Kidney epithelial cell (primary cell): ENCODE measurements around the gene VPS13D. TPM values are rescaled to one million over a fixed set of nuclear protein-coding genes. Genes with fewer than 3 reads are reported as not detected.

Experiments used
- DNase-seq: peaks from one replicate; pipeline ENCODE4 v3.0.0-alpha.2; 2010; ENCODE audit warnings: low read depth
- H3K27me3 ChIP-seq: 2 replicates; pipeline ENCODE4 v1.6.0; 2011; ENCODE audit warnings: low read length; ENCODE audit not compliant: control insufficient read depth, insufficient read depth
- H3K36me3 ChIP-seq: 2 replicates; pipeline ENCODE4 v1.5.1; 2011; ENCODE audit warnings: low read length; ENCODE audit not compliant: control insufficient read depth, insufficient read depth
- H3K4me3 ChIP-seq: 2 replicates; pipeline ENCODE4 v1.5.1; 2011; ENCODE audit warnings: low read depth, mild to moderate bottlenecking, control low read depth, low read length
- CTCF ChIP-seq: IDR thresholded peaks from 2 replicates; pipeline ENCODE4 v1.5.1; 2011; ENCODE audit warnings: mild to moderate bottlenecking, moderate library complexity, low read length, control low read depth, inconsistent platforms; ENCODE audit not compliant: insufficient read depth, poor library complexity, severe bottlenecking
- total RNA-seq: library from RNA; depleted of rRNA; stranded (reverse); fragments of >200 nt; gene quantifications from 2 replicates; pipeline ENCODE4 v1.2.3, GENCODE V29; 2015

The VPS13D gene
- total RNA-seq, 1 donor from 2014 or later: 22.2 TPM

GRCh38 chr1:12464598-12465056, 234.8 kb downstream of the VPS13D start:
- TF ChIP-seq CTCF: no peak
- H3K36me3 ChIP-seq: no peaks in the 10 kb centered on the region
- DNase-seq: no peak

GRCh38 chr1:12465126-12465525, 235.3 kb downstream of the VPS13D start:
- Histone ChIP-seq H3K4me3 (no peak overlapping the region), H3K36me3 (no peaks in the 10 kb centered on the region), H3K27me3 (no peaks in the 10 kb centered on the region)
- no peak for DNase-seq
- no peak for TF ChIP-seq CTCF

More at GRCh38 chr1:12464598-12465056, 234.8 kb downstream of the VPS13D start:
- no peaks in the 10 kb centered on the region for H3K27me3 ChIP-seq
- H3K4me3 ChIP-seq: no peak overlapping the region

GRCh38 chr1:12466816-12467215, 237.0 kb downstream of the VPS13D start:
- Histone ChIP-seq H3K4me3 (no peak overlapping the region), H3K36me3 (no peaks in the 10 kb centered on the region), H3K27me3 (no peaks in the 10 kb centered on the region)
- no peak for DNase-seq
- TF ChIP-seq CTCF: no peak

DNA sequence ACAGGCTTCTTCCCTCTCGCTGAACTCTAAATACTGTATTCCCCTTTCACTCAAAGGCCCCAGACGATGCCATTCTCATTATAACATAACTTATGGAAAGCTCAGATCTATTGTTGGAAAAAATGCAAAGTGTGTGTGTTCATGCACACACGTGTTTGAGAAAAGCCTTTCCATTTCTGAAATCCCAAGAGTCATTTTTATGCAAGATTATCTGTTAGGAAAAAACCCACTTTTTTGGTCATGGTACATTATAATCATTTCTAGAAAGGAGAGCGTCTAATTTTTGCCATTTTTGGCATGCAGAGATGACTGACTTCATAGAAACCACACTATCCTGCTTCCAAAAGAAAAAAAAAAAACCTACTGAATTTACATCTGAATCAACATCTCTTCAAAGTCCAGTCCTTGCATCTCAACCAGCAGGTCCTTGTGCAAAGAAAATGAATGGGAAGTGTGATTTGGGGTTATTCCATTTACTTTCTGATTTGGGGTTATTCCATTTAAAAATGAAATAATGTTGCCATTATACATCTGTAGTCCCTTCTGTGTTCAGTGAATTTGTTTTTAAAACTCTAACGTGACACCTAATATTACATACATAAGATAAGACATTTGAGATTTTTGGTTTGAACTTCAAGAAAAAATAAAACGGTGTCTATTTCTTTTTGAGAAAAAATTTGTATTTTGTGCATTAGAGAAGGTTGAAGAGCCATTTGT, 237.9 kb downstream of the VPS13D start:
- no peak for TF ChIP-seq CTCF

DNA sequence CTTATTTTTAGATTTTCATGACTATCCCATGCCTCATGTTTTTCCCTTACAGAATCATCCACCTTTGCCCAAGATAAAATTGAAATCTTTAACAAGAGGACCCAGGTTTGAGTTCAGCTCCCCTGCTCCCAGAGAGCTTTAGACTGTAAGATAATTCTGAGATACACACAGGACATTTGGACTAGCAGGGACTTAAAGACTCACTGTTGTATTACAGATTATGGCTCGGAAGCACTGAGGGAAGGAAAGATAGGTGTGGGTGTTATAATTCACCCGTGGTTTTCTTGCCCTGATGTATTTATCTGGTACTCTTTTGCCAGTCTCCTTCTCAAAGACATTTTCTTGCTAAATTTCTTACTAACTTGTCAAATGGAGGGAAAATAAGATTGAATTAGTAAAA, 238.5 kb downstream of the VPS13D start:
- Histone ChIP-seq H3K36me3 (no peaks in the 10 kb centered on the region), H3K4me3 (no peak overlapping the region), H3K27me3 (no peaks in the 10 kb centered on the region)
- no peak for DNase-seq
- no peak for TF ChIP-seq CTCF

More for the DNA sequence above, 237.9 kb downstream of the VPS13D start:
- H3K27me3 ChIP-seq: no peaks in the 10 kb centered on the region
- no peak overlapping the region for H3K4me3 ChIP-seq
- no peaks in the 10 kb centered on the region for H3K36me3 ChIP-seq
- no peak for DNase-seq

DNA sequence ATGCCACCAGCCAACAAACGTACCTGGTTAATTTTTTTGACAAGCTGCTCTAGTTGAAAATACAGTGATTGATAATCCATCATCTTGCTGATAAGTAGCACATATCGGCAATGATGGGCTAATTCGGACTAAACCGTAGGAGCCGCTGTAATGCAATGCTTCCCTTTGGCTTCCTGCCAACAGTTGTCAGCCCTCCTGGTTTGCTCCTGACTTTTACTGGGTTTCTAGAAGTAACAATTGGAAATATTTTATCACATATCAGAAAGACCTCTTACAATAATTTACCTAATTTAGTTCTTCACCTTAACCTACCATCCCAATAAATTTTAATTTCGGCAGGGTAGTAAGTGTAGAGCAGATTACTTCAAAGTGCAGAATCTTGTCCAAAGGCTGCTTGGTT, 239.7 kb downstream of the VPS13D start:
- no peak for TF ChIP-seq CTCF
- no peaks in the 10 kb centered on the region for H3K36me3 ChIP-seq
- no peak overlapping the region for H3K4me3 ChIP-seq
- DNase-seq: no peak
- H3K27me3 ChIP-seq: no peaks in the 10 kb centered on the region
